NCI-H2196 (cell line): ENCODE measurements around the gene ACAD11.

Experiments
- DNase-seq: peaks from one replicate; lab custom pipeline; 2025; ENCODE audit not compliant: unreplicated experiment; lab: John Stamatoyannopoulos, UW

ACAD11 gene

DNA sequence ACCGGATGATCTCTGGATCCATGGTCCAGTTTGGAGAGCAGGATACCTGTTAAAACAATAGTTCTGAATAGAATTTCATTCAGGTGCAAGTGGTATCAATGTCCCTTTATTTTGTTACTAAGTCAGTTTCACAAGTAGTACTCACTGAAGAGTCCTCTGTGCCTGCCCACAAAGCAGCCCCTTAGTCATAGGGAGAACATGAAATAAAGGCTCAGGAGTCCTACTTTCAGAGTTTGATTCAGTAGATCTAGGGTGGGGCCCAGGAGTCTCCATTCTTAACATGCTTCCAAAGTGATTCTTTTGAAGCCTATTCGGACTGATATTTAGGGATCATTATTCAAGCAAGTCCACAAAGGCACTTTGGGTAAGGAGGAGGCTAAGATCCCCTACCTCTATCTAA lies 142.3 kb downstream of the ACAD11 start:
- no peak for DNase-seq

- no peak for DNase-seq
These were observed 146.6 kb downstream of the ACAD11 start for GRCh38 chr3:132513057-132513456.

DNA sequence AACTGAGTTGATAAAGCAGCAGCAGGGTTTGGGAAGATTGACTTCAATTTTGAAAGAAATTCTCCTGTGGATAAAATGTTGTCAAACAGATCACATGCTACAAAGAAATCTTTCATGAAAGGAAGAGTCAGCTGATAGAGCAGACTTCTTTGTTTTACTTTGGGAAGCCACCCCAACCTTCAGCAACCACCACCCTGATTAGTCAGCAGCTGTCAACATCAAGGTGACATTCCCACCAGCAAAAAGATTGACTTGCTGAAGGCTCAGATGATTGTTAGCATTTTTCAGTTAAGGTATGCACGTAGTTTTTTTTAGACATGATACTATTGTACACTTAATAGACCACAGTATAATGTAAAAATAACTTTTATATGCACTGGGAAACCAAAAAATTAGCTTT lies 150.1 kb downstream of the ACAD11 start:
- no peak for DNase-seq

DNA sequence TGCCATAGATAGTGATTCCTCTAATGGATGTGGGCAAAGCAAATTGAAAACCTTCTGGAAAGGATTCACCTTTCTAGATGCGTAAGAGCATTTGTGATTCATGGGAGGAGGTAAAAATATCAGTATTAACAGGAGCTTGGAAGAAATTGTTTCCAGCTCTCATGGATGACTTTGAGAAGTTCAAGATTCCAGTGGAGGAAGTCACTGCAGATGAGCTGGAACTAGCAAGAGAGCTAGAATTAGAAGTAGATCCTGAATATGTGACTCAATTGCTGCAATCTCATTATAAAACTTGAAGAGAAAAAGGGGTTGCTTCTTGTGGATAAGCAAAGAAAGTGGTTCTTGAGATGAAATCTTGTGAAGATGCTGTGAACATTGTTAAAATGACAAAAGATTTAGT lies 150.5 kb downstream of the ACAD11 start:
- no peak for DNase-seq
